Liver (tissue), 9 donors: ENCODE data around the gene SLC9A4. TPM values are rescaled to one million over a fixed set of nuclear protein-coding genes. Genes with fewer than 3 reads are reported as not detected.

Source experiments
- DNase-seq: peaks from one replicate; pipeline ENCODE4 v3.0.0-alpha.2; 2017; ENCODE audit warnings: low spot score
- H3K27ac ChIP-seq, 2 donors: one replicate each; pipeline ENCODE4 v1.7.0; 2013; ENCODE audit warnings: inconsistent platforms in 2 of 2, low read length in 2 of 2, control low read depth in 1 of 2, low read depth in 1 of 2, mild to moderate bottlenecking in 1 of 2
- H3K27me3 ChIP-seq, 4 donors: one replicate each; pipeline versions ENCODE4 v1.6.1 to v1.7.0; 2013; ENCODE audit warnings: low read length in 3 of 4, inconsistent platforms in 1 of 4, mild to moderate bottlenecking in 1 of 4, moderate library complexity in 1 of 4; ENCODE audit not compliant: control insufficient read depth in 4 of 4, insufficient read depth in 4 of 4
- H3K36me3 ChIP-seq, 4 donors: one replicate each; pipeline versions ENCODE4 v1.6.1 to v1.7.0; 2013; ENCODE audit warnings: low read length in 3 of 4, mild to moderate bottlenecking in 3 of 4, low read depth in 1 of 4, moderate library complexity in 1 of 4; ENCODE audit not compliant: control insufficient read depth in 4 of 4, insufficient read depth in 3 of 4
- H3K4me1 ChIP-seq, 4 donors: one replicate each; pipeline versions ENCODE4 v1.6.1 to v1.7.0; 2013; ENCODE audit warnings: low read length in 3 of 4, mild to moderate bottlenecking in 3 of 4, moderate library complexity in 1 of 4; ENCODE audit not compliant: control insufficient read depth in 4 of 4, insufficient read depth in 4 of 4
- H3K4me3 ChIP-seq, 3 donors: one replicate each; pipeline versions ENCODE4 v1.6.1 to v1.7.0; 2013; ENCODE audit warnings: low read length in 3 of 3, control low read depth in 1 of 3, low read depth in 1 of 3, mild to moderate bottlenecking in 1 of 3
- H3K9ac ChIP-seq, 2 donors: one replicate each; pipeline ENCODE4 v1.7.0; 2013; ENCODE audit warnings: low read length in 2 of 2, mild to moderate bottlenecking in 2 of 2, moderate library complexity in 2 of 2, control low read depth in 1 of 2, low read depth in 1 of 2
- H3K9me3 ChIP-seq, 4 donors: one replicate each; pipeline versions ENCODE4 v1.6.1 to v1.7.0; 2013; ENCODE audit warnings: low read length in 3 of 4; ENCODE audit not compliant: control insufficient read depth in 4 of 4
- EGR1 ChIP-seq, 2 donors: IDR thresholded peaks; 2 replicates each; pipeline ENCODE4 v1.6.1; 2016 to 2018; ENCODE audit warnings: antibody characterized with exemption in 2 of 2, low read depth in 2 of 2
- FOXA1 ChIP-seq: IDR thresholded peaks from 2 replicates; pipeline ENCODE4 v1.6.1; 2016; ENCODE audit warnings: antibody characterized with exemption
- FOXA2 ChIP-seq: IDR thresholded peaks from 2 replicates; pipeline ENCODE4 v1.6.1; 2016; ENCODE audit warnings: antibody characterized with exemption
- GABPA ChIP-seq, 2 donors: IDR thresholded peaks in 1 of 2; conservative IDR thresholded peaks in 1 of 2; 2 replicates each; pipeline ENCODE4 v1.6.1; 2016; ENCODE audit warnings: antibody characterized with exemption in 2 of 2, mild to moderate bottlenecking in 1 of 2, moderate library complexity in 1 of 2
- HNF4A ChIP-seq, 2 donors: conservative IDR thresholded peaks; 2 replicates each; pipeline ENCODE4 v1.6.1; 2016; ENCODE audit warnings: antibody characterized with exemption in 2 of 2, mild to moderate bottlenecking in 2 of 2
- HNF4G ChIP-seq: IDR thresholded peaks from 2 replicates; pipeline ENCODE4 v1.6.1; 2016; ENCODE audit warnings: antibody characterized with exemption
- JUND ChIP-seq, 2 donors: IDR thresholded peaks; 2 replicates each; pipeline ENCODE4 v1.6.1; 2016; ENCODE audit warnings: antibody characterized with exemption in 2 of 2
- NR2F2 ChIP-seq: IDR thresholded peaks from 2 replicates; pipeline ENCODE4 v1.6.1; 2016; ENCODE audit warnings: antibody characterized with exemption
- RAD21 ChIP-seq, 2 donors: IDR thresholded peaks; 2 replicates each; pipeline ENCODE4 v1.6.1; 2016; ENCODE audit warnings: antibody characterized with exemption in 2 of 2, mild to moderate bottlenecking in 2 of 2
- RXRA ChIP-seq, 2 donors: IDR thresholded peaks; 2 replicates each; pipeline ENCODE4 v1.6.1; 2017 to 2018; ENCODE audit warnings: antibody characterized with exemption in 2 of 2, mild to moderate bottlenecking in 1 of 2
- SP1 ChIP-seq: IDR thresholded peaks from 2 replicates; pipeline ENCODE4 v1.6.1; 2018; ENCODE audit warnings: antibody characterized with exemption, mild to moderate bottlenecking
- TAF1 ChIP-seq: conservative IDR thresholded peaks from 2 replicates; pipeline ENCODE4 v1.6.1; 2016; ENCODE audit warnings: antibody characterized with exemption, mild to moderate bottlenecking
- YY1 ChIP-seq: IDR thresholded peaks from 2 replicates; pipeline ENCODE4 v1.6.1; 2016; ENCODE audit warnings: antibody characterized with exemption, mild to moderate bottlenecking
- WGBS: extraction: QIAGEN DNeasy Blood & Tissue Kit; methylation state at CpG from one replicate; pipeline ENCODE4 v1.1.7; 2013; 5-methylcytosine and 5-hydroxymethylcytosine counted together
- polyA plus RNA-seq, 2 donors: library from polyadenylated mRNA; stranded (reverse) in 1 of 2; unstranded in 1 of 2; fragments of 200-250 nt in 1 of 2; fragments of >200 nt in 1 of 2; fragmentation: Nextera tagmentation in 1 of 2; extraction: Ambion mirVana in 1 of 2; gene quantifications; one replicate each; pipeline versions ENCODE4 v1.2.1 to v1.2.3, GENCODE V29; 2013 to 2015
- total RNA-seq, 2 donors: library from RNA; depleted of rRNA; stranded (reverse); fragments of >200 nt; gene quantifications; one replicate each; pipeline ENCODE4 v1.2.3, GENCODE V29; 2014
- TF ChIP-seq, protein P1 (sequence below): IDR thresholded peaks from 2 replicates; pipeline ENCODE4 v1.6.1; 2016; ENCODE audit warnings: antibody characterized with exemption
- TF ChIP-seq, protein P2 (sequence below): IDR thresholded peaks from 2 replicates; pipeline ENCODE4 v1.6.1; 2016; ENCODE audit warnings: antibody characterized with exemption
- TF ChIP-seq, protein P3 (sequence below): IDR thresholded peaks from 2 replicates; pipeline ENCODE4 v1.6.1; 2016; ENCODE audit warnings: antibody characterized with exemption, mild to moderate bottlenecking
- TF ChIP-seq, protein P4 (sequence below): fragments of 150-350 bp; IDR thresholded peaks from 2 replicates; pipeline ENCODE4 v1.5.1; 2017; ENCODE audit warnings: improper control_type of control experiment, low read depth, low read length; ENCODE audit not compliant: missing input control
- donor health status: healthy.
- donor health status: healthy.
- donor health status: healthy.
- donor health status: healthy.
- donor health status: healthy.

Gene SLC9A4
- total and polyA plus RNA-seq, 4 donors, result not detected

DNA sequence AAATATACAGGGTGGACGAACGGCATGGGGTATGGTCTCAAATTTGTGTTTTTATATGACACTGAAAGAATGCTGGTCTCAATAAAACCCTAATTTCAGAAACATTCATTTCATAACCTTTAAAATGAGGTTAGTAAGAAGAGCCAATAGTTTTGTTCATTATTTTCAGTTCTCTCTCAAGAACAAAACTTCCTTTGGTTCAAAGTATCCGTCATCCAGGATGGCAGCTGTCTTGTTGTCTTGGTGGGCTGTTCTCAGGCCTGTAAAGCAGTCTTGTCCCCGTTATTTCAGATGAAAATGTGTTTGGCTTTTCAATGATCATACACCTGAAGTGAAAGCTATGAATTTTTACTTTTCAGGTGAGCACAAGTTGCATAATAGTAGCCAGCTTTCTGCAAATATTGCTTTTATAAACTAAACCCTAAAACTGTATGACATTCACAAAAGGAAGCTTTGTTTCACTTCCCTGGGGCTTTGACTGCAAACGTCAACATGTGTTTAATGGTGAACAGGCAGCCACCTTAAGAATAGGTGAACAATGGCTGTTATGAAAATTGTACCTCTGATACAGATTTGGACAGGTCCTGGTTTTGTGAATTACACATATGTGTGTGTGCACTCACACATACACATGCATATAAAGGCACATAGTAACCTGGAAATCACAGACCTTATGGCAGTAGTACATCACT, 47.4 kb upstream of the SLC9A4 start:
- H3K27ac ChIP-seq, result no peak overlapping the region
- no peaks in the 10 kb centered on the region for H3K36me3 ChIP-seq
- no peaks in the 10 kb centered on the region for H3K27me3 ChIP-seq
- H3K9me3 ChIP-seq, result no peaks in the 10 kb centered on the region
- no peak for DNase-seq
- H3K9ac ChIP-seq, result no peak overlapping the region
- no peaks in the 10 kb centered on the region for H3K4me1 ChIP-seq
- TF ChIP-seq TAF1, result no peak
- no peak for TF ChIP-seq YY1
- TF ChIP-seq, protein P1, sequence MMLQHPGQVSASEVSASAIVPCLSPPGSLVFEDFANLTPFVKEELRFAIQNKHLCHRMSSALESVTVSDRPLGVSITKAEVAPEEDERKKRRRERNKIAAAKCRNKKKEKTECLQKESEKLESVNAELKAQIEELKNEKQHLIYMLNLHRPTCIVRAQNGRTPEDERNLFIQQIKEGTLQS, result no peak
- TF ChIP-seq RAD21 (IDR thresholded peaks at IDR 0.05), result no peak
- TF ChIP-seq, protein P2, sequence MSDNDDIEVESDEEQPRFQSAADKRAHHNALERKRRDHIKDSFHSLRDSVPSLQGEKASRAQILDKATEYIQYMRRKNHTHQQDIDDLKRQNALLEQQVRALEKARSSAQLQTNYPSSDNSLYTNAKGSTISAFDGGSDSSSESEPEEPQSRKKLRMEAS, result no peak
- no peak for TF ChIP-seq GABPA (IDR thresholded peaks at IDR 0.05 in 1 of 2, conservative IDR thresholded peaks at IDR 0.05 in 1 of 2)
- no peak for TF ChIP-seq HNF4G
- TF ChIP-seq FOXA1, result no peak
- TF ChIP-seq FOXA2, result no peak
- TF ChIP-seq RXRA (IDR thresholded peaks at IDR 0.05), result no peak
- TF ChIP-seq, protein P3, sequence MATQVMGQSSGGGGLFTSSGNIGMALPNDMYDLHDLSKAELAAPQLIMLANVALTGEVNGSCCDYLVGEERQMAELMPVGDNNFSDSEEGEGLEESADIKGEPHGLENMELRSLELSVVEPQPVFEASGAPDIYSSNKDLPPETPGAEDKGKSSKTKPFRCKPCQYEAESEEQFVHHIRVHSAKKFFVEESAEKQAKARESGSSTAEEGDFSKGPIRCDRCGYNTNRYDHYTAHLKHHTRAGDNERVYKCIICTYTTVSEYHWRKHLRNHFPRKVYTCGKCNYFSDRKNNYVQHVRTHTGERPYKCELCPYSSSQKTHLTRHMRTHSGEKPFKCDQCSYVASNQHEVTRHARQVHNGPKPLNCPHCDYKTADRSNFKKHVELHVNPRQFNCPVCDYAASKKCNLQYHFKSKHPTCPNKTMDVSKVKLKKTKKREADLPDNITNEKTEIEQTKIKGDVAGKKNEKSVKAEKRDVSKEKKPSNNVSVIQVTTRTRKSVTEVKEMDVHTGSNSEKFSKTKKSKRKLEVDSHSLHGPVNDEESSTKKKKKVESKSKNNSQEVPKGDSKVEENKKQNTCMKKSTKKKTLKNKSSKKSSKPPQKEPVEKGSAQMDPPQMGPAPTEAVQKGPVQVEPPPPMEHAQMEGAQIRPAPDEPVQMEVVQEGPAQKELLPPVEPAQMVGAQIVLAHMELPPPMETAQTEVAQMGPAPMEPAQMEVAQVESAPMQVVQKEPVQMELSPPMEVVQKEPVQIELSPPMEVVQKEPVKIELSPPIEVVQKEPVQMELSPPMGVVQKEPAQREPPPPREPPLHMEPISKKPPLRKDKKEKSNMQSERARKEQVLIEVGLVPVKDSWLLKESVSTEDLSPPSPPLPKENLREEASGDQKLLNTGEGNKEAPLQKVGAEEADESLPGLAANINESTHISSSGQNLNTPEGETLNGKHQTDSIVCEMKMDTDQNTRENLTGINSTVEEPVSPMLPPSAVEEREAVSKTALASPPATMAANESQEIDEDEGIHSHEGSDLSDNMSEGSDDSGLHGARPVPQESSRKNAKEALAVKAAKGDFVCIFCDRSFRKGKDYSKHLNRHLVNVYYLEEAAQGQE, result no peak
- no peak for TF ChIP-seq NR2F2
- no peak for TF ChIP-seq SP1
- TF ChIP-seq HNF4A (conservative IDR thresholded peaks at IDR 0.05), result no peak
- TF ChIP-seq, protein P4, sequence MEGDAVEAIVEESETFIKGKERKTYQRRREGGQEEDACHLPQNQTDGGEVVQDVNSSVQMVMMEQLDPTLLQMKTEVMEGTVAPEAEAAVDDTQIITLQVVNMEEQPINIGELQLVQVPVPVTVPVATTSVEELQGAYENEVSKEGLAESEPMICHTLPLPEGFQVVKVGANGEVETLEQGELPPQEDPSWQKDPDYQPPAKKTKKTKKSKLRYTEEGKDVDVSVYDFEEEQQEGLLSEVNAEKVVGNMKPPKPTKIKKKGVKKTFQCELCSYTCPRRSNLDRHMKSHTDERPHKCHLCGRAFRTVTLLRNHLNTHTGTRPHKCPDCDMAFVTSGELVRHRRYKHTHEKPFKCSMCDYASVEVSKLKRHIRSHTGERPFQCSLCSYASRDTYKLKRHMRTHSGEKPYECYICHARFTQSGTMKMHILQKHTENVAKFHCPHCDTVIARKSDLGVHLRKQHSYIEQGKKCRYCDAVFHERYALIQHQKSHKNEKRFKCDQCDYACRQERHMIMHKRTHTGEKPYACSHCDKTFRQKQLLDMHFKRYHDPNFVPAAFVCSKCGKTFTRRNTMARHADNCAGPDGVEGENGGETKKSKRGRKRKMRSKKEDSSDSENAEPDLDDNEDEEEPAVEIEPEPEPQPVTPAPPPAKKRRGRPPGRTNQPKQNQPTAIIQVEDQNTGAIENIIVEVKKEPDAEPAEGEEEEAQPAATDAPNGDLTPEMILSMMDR, result no peak
- no peak for TF ChIP-seq EGR1 (IDR thresholded peaks at IDR 0.05; ENCODE audit: low read depth in 2 of 2)
- TF ChIP-seq JUND (IDR thresholded peaks at IDR 0.05), result no peak
- no peak overlapping the region for H3K4me3 ChIP-seq
- 72% methylated on average over 5 of the region's 5 CpGs for WGBS

DNA sequence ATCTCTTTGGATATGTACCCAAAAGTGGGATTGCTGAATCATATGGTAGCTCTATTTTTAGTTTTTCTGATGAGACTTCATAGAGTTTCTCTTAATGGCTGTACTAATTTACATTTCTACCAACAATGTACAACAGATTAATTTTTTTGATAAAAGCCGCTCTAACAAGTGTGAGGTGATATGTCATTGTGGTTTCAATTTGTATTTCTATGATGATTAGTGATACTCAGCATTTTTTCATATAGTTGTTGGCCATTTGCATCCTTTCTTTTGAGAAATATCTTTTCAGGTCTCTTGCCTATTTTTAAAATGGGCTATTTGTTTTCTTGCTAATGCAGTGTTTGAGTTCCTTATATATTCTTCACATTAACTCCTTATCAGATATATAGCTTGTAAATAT, 45.8 kb upstream of the SLC9A4 start:
- Histone ChIP-seq H3K4me3 (no peak overlapping the region), H3K4me1 (no peaks in the 10 kb centered on the region), H3K36me3 (no peaks in the 10 kb centered on the region), H3K9me3 (no peaks in the 10 kb centered on the region), H3K27me3 (no peaks in the 10 kb centered on the region), H3K9ac (no peak overlapping the region), H3K27ac (no peak overlapping the region)
- TF ChIP-seq, protein P1, result no peak
- no peak for TF ChIP-seq SP1
- TF ChIP-seq, protein P2, result no peak
- TF ChIP-seq TAF1, result no peak
- no peak for TF ChIP-seq HNF4A (conservative IDR thresholded peaks at IDR 0.05)
- 84% methylated on average over 1 of the region's 1 CpG for WGBS
- DNase-seq, result no peak
